IPS-18a (cell line): ENCODE data around the gene JTB.

Experiments used
- H3K27ac ChIP-seq: one replicate; pipeline ENCODE4 v1.5.1; 2013; ENCODE audit warnings: low read length
- H3K27me3 ChIP-seq: one replicate; pipeline ENCODE4 v1.6.1; 2013; ENCODE audit warnings: mild to moderate bottlenecking, low read length; ENCODE audit not compliant: control insufficient read depth, insufficient read depth
- H3K36me3 ChIP-seq: one replicate; pipeline ENCODE4 v1.6.1; 2013; ENCODE audit warnings: low read depth, low read length; ENCODE audit not compliant: control insufficient read depth
- H3K4me1 ChIP-seq: one replicate; pipeline ENCODE4 v1.6.1; 2013; ENCODE audit warnings: low read depth, low read length; ENCODE audit not compliant: control insufficient read depth
- H3K4me3 ChIP-seq: one replicate; pipeline ENCODE4 v1.5.1; 2013; ENCODE audit warnings: low read length
- H3K9ac ChIP-seq: one replicate; pipeline ENCODE4 v1.6.1; 2013; ENCODE audit warnings: mild to moderate bottlenecking, low read length, moderate library complexity
- H3K9me3 ChIP-seq: one replicate; pipeline ENCODE4 v1.6.1; 2013; ENCODE audit warnings: low read depth, low read length; ENCODE audit not compliant: control insufficient read depth

The JTB gene

GRCh38 chr1:153938996-153939395, 38.5 kb downstream of the JTB start:
- Histone ChIP-seq H3K4me1 (no peaks in the 10 kb centered on the region), H3K27ac (no peak overlapping the region), H3K36me3 (peaks cover 58% of the 10 kb centered on the region), H3K27me3 (no peaks in the 10 kb centered on the region), H3K4me3 (no peak overlapping the region), H3K9ac (no peak overlapping the region), H3K9me3 (no peaks in the 10 kb centered on the region)

GRCh38 chr1:153937331-153937730, 40.1 kb downstream of the JTB start:
- Histone ChIP-seq H3K4me3 (no peak overlapping the region), H3K9me3 (no peaks in the 10 kb centered on the region), H3K4me1 (no peaks in the 10 kb centered on the region), H3K27me3 (no peaks in the 10 kb centered on the region), H3K27ac (no peak overlapping the region), H3K9ac (no peak overlapping the region), H3K36me3 (peaks cover 60% of the 10 kb centered on the region)

- Histone ChIP-seq H3K36me3 (peaks cover 57% of the 10 kb centered on the region), H3K9ac (no peak overlapping the region), H3K27ac (no peak overlapping the region)
Observed at GRCh38 chr1:153936011-153936802, 41.3 kb downstream of the JTB start.

GRCh38 chr1:153934746-153935145, 42.7 kb downstream of the JTB start:
- H3K36me3 ChIP-seq, result peaks cover 58% of the 10 kb centered on the region
- H3K4me1 ChIP-seq, result no peaks in the 10 kb centered on the region
- no peaks in the 10 kb centered on the region for H3K27me3 ChIP-seq
- H3K27ac ChIP-seq, result no peak overlapping the region
- no peaks in the 10 kb centered on the region for H3K9me3 ChIP-seq
- H3K4me3 ChIP-seq, result no peak overlapping the region
- H3K9ac ChIP-seq, result no peak overlapping the region

More at GRCh38 chr1:153936011-153936802, 41.3 kb downstream of the JTB start:
- no peaks in the 10 kb centered on the region for H3K27me3 ChIP-seq
- no peaks in the 10 kb centered on the region for H3K4me1 ChIP-seq
- H3K4me3 ChIP-seq, result no peak overlapping the region
- no peaks in the 10 kb centered on the region for H3K9me3 ChIP-seq

- H3K9me3 ChIP-seq, result no peaks in the 10 kb centered on the region
- no peak overlapping the region for H3K27ac ChIP-seq
- H3K9ac ChIP-seq, result no peak overlapping the region
- H3K36me3 ChIP-seq, result peaks cover 59% of the 10 kb centered on the region
- H3K4me3 ChIP-seq, result no peak overlapping the region
- no peaks in the 10 kb centered on the region for H3K4me1 ChIP-seq
- H3K27me3 ChIP-seq, result no peaks in the 10 kb centered on the region
Observed at GRCh38 chr1:153933955-153934354, 43.5 kb downstream of the JTB start.

- Histone ChIP-seq H3K9ac (no peak overlapping the region), H3K4me3 (no peak overlapping the region), H3K27me3 (no peaks in the 10 kb centered on the region), H3K27ac (no peak overlapping the region), H3K4me1 (no peaks in the 10 kb centered on the region), H3K9me3 (no peaks in the 10 kb centered on the region), H3K36me3 (peaks cover 59% of the 10 kb centered on the region)
Observed at GRCh38 chr1:153933430-153933829, 44.0 kb downstream of the JTB start.

- no peaks in the 10 kb centered on the region for H3K4me1 ChIP-seq
- H3K4me3 ChIP-seq, result no peak overlapping the region
- no peaks in the 10 kb centered on the region for H3K27me3 ChIP-seq
- no peak overlapping the region for H3K27ac ChIP-seq
- H3K36me3 ChIP-seq, result peaks cover 52% of the 10 kb centered on the region
- no peak overlapping the region for H3K9ac ChIP-seq
- no peaks in the 10 kb centered on the region for H3K9me3 ChIP-seq
Observed at GRCh38 chr1:153932156-153933131, 45.0 kb downstream of the JTB start.

GRCh38 chr1:153929981-153930948, 47.2 kb downstream of the JTB start:
- Histone ChIP-seq H3K36me3 (peaks cover 31% of the 10 kb centered on the region), H3K27me3 (no peaks in the 10 kb centered on the region), H3K4me3 (no peak overlapping the region), H3K9me3 (no peaks in the 10 kb centered on the region), H3K4me1 (no peaks in the 10 kb centered on the region), H3K9ac (no peak overlapping the region), H3K27ac (no peak overlapping the region)

GRCh38 chr1:153929426-153929825, 48.0 kb downstream of the JTB start:
- Histone ChIP-seq H3K36me3 (peaks cover 26% of the 10 kb centered on the region), H3K4me3 (no peak overlapping the region), H3K4me1 (no peaks in the 10 kb centered on the region), H3K9ac (no peak overlapping the region), H3K9me3 (no peaks in the 10 kb centered on the region), H3K27me3 (no peaks in the 10 kb centered on the region), H3K27ac (no peak overlapping the region)

GRCh38 chr1:153928791-153929341, 48.6 kb downstream of the JTB start:
- Histone ChIP-seq H3K27ac (no peak overlapping the region), H3K36me3 (peaks cover 21% of the 10 kb centered on the region)

More at GRCh38 chr1:153928791-153929341, 48.6 kb downstream of the JTB start:
- no peaks in the 10 kb centered on the region for H3K27me3 ChIP-seq
- no peaks in the 10 kb centered on the region for H3K4me1 ChIP-seq
- no peak overlapping the region for H3K4me3 ChIP-seq
- H3K9me3 ChIP-seq, result no peaks in the 10 kb centered on the region
- H3K9ac ChIP-seq, result no peak overlapping the region
